Stimulated activated CD4-positive, alpha-beta T cell treated with anti-CD3 and anti-CD28 coated beads, Interleukin-4, amount 100 ng/mL, for 48 hours (primary cell): ENCODE measurements around the gene C18orf54.
"Not testable (repeated sequence)": the region's sequence is repeated elsewhere in the genome, so short reads cannot be mapped to it uniquely, and the experiment has no call there.

ENCODE experiments used
- DNase-seq, 2 donors: peaks; one replicate each; pipeline ENCODE4 v3.0.0-alpha.2; 2020; ENCODE audit warnings: low read depth in 2 of 2

Gene C18orf54

DNA sequence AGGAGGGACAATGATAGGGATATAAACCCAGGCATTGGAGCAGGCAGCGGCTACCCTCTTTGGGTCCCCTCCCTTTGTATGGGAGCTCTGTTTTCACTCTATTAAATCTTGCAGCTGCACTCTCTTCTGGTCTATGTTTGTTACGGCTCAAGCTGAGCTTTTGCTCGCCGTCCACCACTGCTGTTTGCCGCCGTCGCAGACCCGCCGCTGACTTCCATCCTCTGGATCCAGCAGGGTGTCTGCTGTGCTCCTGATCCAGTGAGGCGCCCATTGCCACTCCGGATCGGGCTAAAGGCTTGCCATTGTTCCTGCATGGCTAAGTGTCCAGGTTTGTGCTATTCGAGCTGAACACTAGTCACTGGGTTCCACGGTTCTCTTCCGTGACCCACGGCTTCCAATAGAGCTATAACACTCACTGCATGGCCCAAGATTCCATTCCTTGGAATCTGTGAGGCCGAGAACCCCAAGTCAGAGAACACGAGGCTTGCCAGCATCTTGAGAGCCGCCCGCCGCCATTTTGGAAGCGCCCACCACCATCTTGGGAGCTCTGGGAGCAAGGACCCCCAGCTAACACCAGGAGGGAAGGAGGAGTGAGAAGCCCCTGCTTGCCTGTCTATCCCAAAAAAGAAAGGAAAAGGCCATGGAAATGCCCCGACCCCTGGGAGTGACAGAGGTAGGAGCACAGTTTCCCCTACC is 29.2 kb downstream of the C18orf54 start:
- DNase-seq: not testable (repeated sequence)

DNA sequence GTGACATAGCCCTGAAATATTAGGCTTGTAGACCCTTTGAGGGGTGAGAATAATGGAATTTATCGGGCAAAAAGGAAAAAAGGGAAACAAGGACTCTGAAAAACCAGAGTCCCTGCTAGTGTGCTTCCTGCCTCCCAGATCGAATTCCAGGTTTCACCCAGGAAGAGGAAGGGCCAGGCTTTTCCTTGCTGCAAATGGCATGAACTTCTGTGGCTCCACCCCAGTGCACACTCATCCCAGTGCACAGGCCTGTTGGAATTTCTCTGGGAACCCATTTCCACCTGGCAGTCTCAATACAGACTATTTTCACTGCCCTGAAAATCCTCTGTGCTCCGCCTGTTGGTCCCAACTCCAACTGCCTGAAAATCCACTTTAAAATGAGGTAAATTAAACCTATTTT is 29.9 kb downstream of the C18orf54 start:
- no peak for DNase-seq

DNA sequence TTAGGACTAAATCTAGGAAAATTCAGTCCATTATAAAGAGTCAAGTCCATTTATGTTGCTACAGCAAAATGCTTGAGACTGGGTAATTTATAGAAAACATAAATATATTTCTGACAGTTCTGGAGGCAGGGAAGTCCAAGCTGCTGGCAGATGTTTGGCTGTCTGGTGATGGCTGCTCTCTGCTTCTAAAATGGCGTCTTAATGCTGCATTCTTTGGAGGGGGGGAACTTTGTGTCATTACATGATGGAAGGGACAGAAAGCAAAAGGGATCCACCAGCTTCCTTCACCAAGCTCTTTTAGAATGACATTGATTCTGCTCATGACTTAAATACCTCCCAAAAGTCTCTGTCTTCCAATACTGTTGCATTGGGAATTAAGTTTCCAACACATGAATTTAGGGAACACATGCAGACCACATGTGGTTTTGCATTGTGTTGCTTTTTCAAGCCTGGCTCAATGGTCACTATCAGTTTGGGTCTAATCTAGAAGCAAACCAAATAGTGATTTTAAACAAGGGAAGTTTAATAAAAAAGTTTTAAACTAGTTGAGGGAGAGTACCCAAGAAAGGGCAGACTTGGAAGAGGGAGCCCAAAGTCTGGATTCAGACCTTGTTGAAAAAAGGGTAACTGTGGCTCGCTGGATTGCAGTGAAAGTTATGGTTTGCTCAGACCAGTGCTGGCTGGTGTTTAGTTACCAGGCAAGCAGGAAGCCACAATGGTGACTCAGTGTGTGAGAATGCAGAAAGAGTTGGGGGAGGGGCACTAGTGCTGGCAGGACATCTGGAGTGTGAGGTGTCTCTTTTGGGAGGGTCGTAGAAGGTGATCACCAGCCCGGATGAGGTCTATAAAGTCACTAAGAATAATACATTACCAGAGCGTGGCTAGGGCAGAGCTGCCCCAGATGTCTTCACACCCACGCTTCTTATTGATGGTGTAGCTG is 30.8 kb downstream of the C18orf54 start:
- DNase-seq: peak; percentile 3 to 7

DNA sequence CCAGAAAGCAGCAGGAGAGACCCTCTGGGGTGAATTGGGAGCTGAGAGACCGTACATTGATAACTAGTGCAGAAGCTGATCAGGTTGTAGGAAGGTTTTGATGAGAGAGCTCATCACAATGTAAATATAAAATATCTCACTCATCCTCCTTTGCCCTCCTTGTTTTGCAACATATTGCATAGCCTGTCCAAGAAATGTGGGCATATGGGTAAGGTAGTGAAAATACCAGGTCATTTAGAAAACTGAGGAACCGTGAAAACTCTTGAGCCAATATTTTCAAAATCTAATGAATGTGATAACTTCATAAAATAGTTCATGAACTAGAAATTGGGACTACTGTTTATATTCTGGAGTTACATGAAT is 31.4 kb downstream of the C18orf54 start:
- DNase-seq: no peak

DNA sequence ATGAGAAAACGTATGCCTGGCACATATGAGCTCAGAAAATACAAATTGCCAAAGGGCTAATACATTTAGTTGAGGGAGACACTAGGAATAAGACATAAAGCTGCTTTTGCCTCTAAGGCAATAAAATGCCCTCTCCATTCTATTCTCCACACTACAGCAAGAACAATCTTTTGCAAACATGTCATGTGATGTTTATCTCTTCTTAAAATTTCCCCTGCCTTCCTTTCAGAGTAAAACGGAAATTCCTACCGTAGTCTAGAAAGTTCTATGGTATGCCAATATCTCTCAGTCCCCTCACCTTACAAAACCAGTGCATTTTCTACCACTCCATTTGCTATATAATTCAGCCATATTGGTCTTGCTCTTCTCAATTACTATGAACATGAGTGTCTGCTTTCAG is 33.1 kb downstream of the C18orf54 start:
- DNase-seq: no peak

DNA sequence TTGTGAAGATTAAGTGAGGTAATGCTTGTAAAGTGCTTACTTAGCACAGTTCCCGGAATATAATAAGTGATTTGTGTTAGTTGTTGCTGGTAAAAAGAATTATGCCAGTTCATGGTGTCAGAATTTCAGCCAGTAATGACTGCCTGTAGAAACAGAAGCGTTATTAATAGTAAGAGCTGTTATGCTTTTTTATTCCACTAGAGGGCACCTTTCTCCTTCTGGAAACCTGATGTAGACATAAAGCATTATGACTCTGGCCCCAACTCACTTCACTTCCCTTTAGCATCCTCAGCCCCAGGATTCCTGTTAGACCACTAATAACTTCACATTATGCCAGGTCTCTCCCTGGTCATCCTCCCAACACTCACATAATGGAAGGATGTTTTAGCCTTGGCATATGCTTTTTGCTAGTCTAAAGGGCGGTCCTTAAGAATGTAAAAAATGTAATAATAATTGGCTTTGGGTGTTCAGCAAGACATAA is 34.9 kb downstream of the C18orf54 start:
- DNase-seq: no peak

DNA sequence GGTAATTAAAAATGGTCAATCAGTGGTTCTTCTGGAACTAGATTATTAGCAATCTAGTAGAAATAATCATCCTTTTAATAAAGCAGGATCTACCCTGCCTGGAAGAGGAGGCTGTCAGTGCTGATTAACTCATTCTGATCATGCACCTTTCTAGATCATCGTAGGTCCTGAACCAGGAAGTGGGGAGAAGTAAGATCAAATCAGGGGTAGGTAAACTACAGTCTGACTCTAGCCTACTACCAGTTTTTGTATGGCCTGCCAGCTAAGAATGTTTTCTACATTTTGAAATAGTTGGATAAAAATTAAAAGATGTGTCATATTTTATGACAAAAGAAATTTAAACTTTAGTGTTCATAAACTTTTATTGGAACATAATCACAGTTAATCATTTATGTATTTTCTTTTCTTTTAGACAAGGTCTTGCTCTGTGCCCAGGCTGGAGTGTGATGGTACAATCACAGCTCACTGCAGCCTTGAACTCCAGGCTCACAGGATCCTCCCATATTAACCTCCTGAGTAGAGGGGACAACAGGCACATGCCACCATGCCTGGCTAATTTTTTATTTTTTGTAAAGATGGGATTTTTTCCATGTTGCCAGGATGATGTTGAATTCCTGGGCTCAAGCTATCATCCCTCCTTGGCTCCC is 36.1 kb downstream of the C18orf54 start:
- no peak for DNase-seq

DNA sequence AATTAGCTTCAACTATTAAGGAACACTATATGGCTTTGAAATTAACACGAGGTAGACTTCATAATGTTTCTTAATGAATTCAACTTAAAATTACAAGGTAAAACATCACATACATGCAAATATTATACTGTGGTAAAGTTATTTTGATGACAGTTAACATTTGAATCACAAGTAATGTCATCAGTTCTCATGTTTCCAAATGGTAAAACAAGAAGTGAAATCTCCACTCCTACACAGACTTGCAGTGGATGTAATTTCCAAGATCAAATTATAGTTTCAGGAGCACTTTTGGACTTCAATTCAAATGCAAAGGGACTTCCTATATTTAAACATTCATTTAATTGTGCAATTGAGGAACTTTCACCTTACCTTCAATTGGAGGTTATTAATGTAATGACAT is 39.1 kb downstream of the C18orf54 start:
- no peak for DNase-seq

DNA sequence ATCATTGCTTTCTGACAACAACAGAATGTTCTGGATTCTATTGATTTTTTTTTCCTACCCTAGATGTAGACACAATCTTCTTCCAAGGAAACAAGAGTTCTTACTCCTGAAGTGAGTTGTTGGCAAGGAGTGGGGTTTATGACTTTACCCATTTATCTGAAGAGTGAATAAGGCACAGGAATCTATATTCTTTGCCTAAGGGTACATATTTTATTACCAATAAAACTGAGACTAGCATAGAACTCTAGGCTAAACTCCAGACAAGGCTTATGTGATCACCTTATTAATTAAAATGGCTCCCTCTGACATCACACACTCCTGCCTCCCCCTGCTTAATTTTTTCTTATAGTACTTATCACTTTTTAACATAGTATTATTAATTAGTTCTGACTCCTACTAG is 47.6 kb downstream of the C18orf54 start:
- DNase-seq: no peak

DNA sequence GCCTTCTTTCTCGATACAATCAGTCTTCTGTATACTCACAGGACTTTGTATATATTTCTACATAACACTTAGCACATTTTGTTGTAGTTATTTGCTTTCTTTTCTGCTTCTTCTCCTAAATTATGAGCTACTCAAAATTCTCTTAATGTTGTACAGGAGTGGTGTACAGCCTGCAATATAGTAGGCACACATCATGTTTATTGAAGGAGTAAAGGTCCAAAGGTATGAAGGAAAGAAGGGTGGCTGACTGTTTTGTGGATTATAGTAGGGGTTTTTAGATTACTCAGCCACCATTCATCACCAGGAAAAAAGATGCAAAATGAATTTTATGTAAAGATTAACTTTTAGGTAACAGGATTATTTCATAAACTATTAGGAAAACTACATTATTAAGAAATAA is 54.1 kb downstream of the C18orf54 start:
- no peak for DNase-seq

DNA sequence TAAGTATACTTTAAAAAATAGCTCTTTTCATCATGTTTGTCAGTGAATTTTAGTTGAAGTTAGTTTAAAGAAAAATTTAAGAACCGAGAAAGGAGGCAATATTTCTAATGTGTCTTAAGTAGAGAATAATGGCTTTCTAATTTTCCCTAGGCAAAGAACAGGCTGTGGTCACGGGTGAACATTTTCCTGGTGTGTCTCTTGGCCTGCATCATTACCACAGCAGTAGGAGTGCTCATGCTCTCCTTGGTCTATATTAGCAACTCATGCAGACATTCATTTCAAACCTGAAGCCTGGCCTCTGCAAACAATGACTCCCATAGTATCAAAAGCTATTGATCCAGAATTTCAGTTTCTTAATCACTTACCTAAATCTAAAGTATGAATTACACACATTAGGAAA is 57.4 kb downstream of the C18orf54 start:
- no peak for DNase-seq

DNA sequence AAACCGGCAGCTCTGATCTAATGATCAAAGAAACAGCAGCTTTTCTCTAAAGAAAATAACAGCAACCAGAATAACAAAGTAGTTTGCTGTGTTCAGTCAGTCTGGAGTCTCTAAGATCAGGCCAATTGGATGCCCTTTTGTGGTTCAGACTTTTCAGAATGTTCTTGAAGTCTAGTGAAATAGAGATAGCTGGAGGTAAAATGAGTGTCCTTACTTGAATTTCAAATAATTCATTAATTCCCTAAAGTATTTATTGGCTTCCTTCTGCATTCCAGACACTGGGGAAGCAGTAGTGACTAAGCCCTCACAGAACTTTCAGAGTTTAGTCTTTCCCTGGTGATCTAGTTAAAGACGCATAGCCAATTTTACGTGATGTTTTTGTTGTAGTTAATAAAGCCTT is 58.7 kb downstream of the C18orf54 start:
- DNase-seq: no peak

DNA sequence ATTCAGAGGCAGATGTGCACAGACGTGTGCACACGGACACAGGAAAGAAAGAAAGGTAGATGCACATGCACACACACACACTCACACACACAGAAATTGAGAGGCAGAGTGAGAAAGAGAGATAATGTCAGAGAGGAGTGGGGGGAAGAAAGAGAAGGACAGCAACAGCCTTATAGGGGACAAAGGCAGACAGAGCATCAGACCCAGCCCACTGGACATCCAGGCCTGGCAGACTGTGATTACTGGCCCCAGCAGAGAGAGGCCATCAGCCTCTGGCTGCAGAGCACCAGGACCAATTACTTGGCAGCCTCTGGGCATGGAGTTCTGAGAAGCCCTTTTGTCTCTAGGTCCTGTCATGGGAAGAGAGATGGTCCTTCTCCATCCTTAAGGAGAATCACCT is 66.1 kb downstream of the C18orf54 start:
- no peak for DNase-seq

DNA sequence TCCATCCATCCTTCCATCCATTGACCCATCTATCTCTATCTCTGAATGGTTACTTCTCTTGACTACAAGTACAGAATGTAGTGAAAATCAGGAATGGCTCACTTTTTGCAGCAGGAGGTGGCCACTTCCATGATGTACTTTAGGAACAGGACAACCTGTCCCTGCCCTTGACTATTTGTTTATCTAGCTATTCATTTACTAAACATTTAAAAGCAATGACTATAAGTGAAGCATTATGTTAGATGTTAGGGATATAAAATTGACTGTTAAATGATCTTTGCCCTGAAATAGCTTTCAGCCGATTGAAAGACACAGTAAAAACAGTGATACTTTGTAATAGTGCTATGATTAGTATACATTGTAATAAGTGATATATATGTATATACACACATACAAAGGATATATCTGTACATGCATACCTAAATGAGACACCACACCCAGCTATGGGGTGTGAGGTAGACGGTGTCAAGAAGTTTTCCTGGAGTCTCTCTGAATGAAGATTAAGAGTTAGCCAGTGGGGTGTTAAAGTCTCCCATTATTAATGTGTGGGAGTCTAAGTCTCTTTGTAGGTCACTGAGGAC is 68.5 kb downstream of the C18orf54 start:
- DNase-seq: no peak
